ENCODE results near the gene NTM.

- TF ChIP-seq CTCF (IDR thresholded peaks at IDR 0.05) (no peak), POLR2A (IDR thresholded peaks at IDR 0.05) (no peak)
Measured at GRCh38 chr11:131597890-131598289, 227.5 kb downstream of the NTM start.

Measured in esophagus squamous epithelium (tissue), 4 donors.